GM12878 (cell line): ENCODE data around the gene TMCC2. TPM values are rescaled to one million over a fixed set of nuclear protein-coding genes. Genes with fewer than 3 reads are reported as not detected.

Experiments
- ATAC-seq: fragments of 200-7000 bp; cut with Tn5 transposase; 3 replicates; pipeline ENCODE4 v1.9.1; 2020; ENCODE audit warnings: mild to moderate bottlenecking, moderate library complexity
- BruUV-seq: library from RNA; stranded (reverse); fragments of 400-500 nt; replicated peaks from 2 replicates; lab custom pipeline; 2021; lab: Mats Ljungman, UMichigan
- CTCF ChIA-PET: fragments of 300-600 bp; sonication (Branson Sonifier 250); formaldehyde crosslinking; extraction: SDS; loops from one replicate; lab custom pipeline; 2021; ENCODE audit warnings: inconsistent platforms; lab: Yijun Ruan, JAX
- POLR2A ChIA-PET: fragments of 350-600 bp; formaldehyde crosslinking; extraction: SDS; loops from one replicate; lab custom pipeline; 2021; ENCODE audit warnings: inconsistent platforms; lab: Charles Lee
- RAD21 ChIA-PET: fragments of 300-600 bp; sonication (Branson Sonifier 250); formaldehyde crosslinking; loops from one replicate; lab custom pipeline; 2023; ENCODE audit warnings: antibody characterized with exemption; ENCODE audit not compliant: unreplicated experiment; lab: Charles Lee
- SMC1A ChIA-PET: fragments of 300-600 bp; sonication (Branson Sonifier 250); formaldehyde crosslinking; loops from one replicate; lab custom pipeline; 2023; ENCODE audit not compliant: unreplicated experiment, uncharacterized antibody; lab: Charles Lee
- DNase-seq: peaks from one replicate; pipeline ENCODE4 v3.0.0-alpha.2; 2011; ENCODE audit warnings: low read depth, low spot score
- FAIRE-seq: peaks from 3 replicates; lab custom pipeline; 2011; peaks lifted over from hg19 to GRCh38; lab: Jason Lieb, UNC
- H2AFZ ChIP-seq: 2 replicates; pipeline ENCODE4 v1.6.0; 2011; ENCODE audit warnings: low read depth, low read length, control low read depth; ENCODE audit not compliant: control insufficient read depth
- H3K27ac ChIP-seq: 2 replicates; pipeline ENCODE4 v1.5.1; 2011; ENCODE audit warnings: control low read depth; ENCODE audit not compliant: control insufficient read depth, insufficient read depth
- H3K27me3 ChIP-seq, 2 experiments: replicated peaks in 1 of 2; 2 replicates each; pipeline versions ENCODE4 v1.6.0 to v1.6.1; 2011; ENCODE audit warnings: low read length in 1 of 2; ENCODE audit not compliant: control insufficient read depth in 2 of 2, insufficient read depth in 2 of 2
- H3K36me3 ChIP-seq, 2 experiments: 2 replicates each; pipeline ENCODE4 v1.5.1; 2011; ENCODE audit warnings: low read length in 1 of 2; ENCODE audit not compliant: control insufficient read depth in 2 of 2, insufficient read depth in 2 of 2
- H3K4me1 ChIP-seq: 2 replicates; pipeline ENCODE4 v1.6.1; 2011; ENCODE audit warnings: mild to moderate bottlenecking, low read length, moderate library complexity, mixed read lengths; ENCODE audit not compliant: control insufficient read depth, insufficient read depth
- H3K4me2 ChIP-seq: 2 replicates; pipeline ENCODE4 v1.6.0; 2011; ENCODE audit warnings: control low read depth; ENCODE audit not compliant: control insufficient read depth, insufficient read depth
- H3K4me3 ChIP-seq: fragments of 200-600 bp; sonication (generic); 2 replicates; pipeline ENCODE4 v1.5.1; 2016
- H3K79me2 ChIP-seq: 2 replicates; pipeline ENCODE4 v1.6.0; 2011; ENCODE audit warnings: low read length; ENCODE audit not compliant: control insufficient read depth, insufficient read depth
- H3K9ac ChIP-seq: 2 replicates; pipeline ENCODE4 v1.8.0; 2011; ENCODE audit warnings: low read length, control low read depth, mixed read lengths; ENCODE audit not compliant: control insufficient read depth, insufficient read depth
- H3K9me3 ChIP-seq: replicated peaks from 3 replicates; pipeline ENCODE4 v1.5.1; 2011; ENCODE audit warnings: mild to moderate bottlenecking, low read length; ENCODE audit not compliant: control insufficient read depth, insufficient read depth
- H4K20me1 ChIP-seq: 2 replicates; pipeline ENCODE4 v1.6.0; 2011; ENCODE audit not compliant: control insufficient read depth, insufficient read depth
- BMI1 ChIP-seq: fragments of 450-650 bp; IDR thresholded peaks from 2 replicates; pipeline ENCODE4 v1.6.1; 2016; ENCODE audit warnings: mild to moderate bottlenecking, moderate library complexity, borderline replicate concordance
- CREM ChIP-seq: IDR thresholded peaks from 2 replicates; pipeline ENCODE4 v1.6.1; 2014; ENCODE audit warnings: antibody characterized with exemption, low read depth
- E2F4 ChIP-seq: IDR thresholded peaks from 2 replicates; pipeline ENCODE4 v1.6.1; 2012; ENCODE audit warnings: low read depth, low read length, improper control_type of control experiment
- ELK1 ChIP-seq: IDR thresholded peaks from 2 replicates; pipeline ENCODE4 v1.6.1; 2012; ENCODE audit warnings: low read depth, low read length, improper control_type of control experiment
- EZH2 ChIP-seq: IDR thresholded peaks from 2 replicates; pipeline ENCODE4 v1.6.1; 2012; ENCODE audit warnings: low read depth, mild to moderate bottlenecking, control low read depth, inconsistent platforms, low read length, borderline replicate concordance; ENCODE audit not compliant: control insufficient read depth
- JUND ChIP-seq: IDR thresholded peaks from 2 replicates; pipeline ENCODE4 v1.6.1; 2012; ENCODE audit warnings: low read depth, mild to moderate bottlenecking, low read length, improper control_type of control experiment, moderate library complexity
- KAT2A ChIP-seq: conservative IDR thresholded peaks from 2 replicates; pipeline ENCODE4 v1.6.1; 2011; ENCODE audit warnings: low read depth, low read length; ENCODE audit not compliant: control insufficient read depth
- MAX ChIP-seq: IDR thresholded peaks from 2 replicates; pipeline ENCODE4 v1.6.1; 2012; ENCODE audit warnings: low read depth, low read length, improper control_type of control experiment
- MTA2 ChIP-seq: fragments of 450-650 bp; IDR thresholded peaks from 2 replicates; pipeline ENCODE4 v1.6.1; 2016; ENCODE audit warnings: low read depth, mild to moderate bottlenecking, moderate library complexity
- NFYA ChIP-seq: IDR thresholded peaks from 2 replicates; pipeline ENCODE4 v1.6.1; 2011; ENCODE audit warnings: low read depth, mild to moderate bottlenecking, low read length, improper control_type of control experiment, borderline replicate concordance
- NFYB ChIP-seq: IDR thresholded peaks from 2 replicates; pipeline ENCODE4 v1.6.1; 2011; ENCODE audit warnings: low read depth, mild to moderate bottlenecking, low read length, improper control_type of control experiment, moderate library complexity; ENCODE audit not compliant: insufficient read depth
- NR2C1 ChIP-seq: fragments of 450-650 bp; IDR thresholded peaks from 2 replicates; pipeline ENCODE4 v1.6.1; 2017; ENCODE audit warnings: antibody characterized with exemption, mild to moderate bottlenecking, moderate library complexity
- PAX5 ChIP-seq: IDR thresholded peaks from 2 replicates; pipeline ENCODE4 v1.6.1; 2011; ENCODE audit warnings: low read depth, low read length, borderline replicate concordance
- POLR2AphosphoS2 ChIP-seq: IDR thresholded peaks from 2 replicates; pipeline ENCODE4 v1.6.1; 2011; ENCODE audit warnings: low read depth, mild to moderate bottlenecking, low read length, improper control_type of control experiment, moderate library complexity
- POLR2AphosphoS5 ChIP-seq: IDR thresholded peaks from 2 replicates; pipeline ENCODE4 v1.6.1; 2011; ENCODE audit warnings: mild to moderate bottlenecking, low read length, inconsistent platforms
- RELA ChIP-seq: fragments of 450-650 bp; IDR thresholded peaks from 2 replicates; pipeline ENCODE4 v1.8.0; 2014; ENCODE audit warnings: borderline replicate concordance; ENCODE audit not compliant: partially characterized antibody
- SMC3 ChIP-seq: IDR thresholded peaks from 2 replicates; pipeline ENCODE4 v1.6.1; 2011; ENCODE audit warnings: low read length, improper control_type of control experiment, borderline replicate concordance
- TARDBP ChIP-seq: IDR thresholded peaks from 2 replicates; pipeline ENCODE4 v1.6.1; 2016; ENCODE audit warnings: borderline replicate concordance
- WRNIP1 ChIP-seq: IDR thresholded peaks from 2 replicates; pipeline ENCODE4 v1.6.1; 2011; ENCODE audit warnings: low read depth, low read length, improper control_type of control experiment, borderline replicate concordance
- ZBTB33 ChIP-seq: fragments of 450-650 bp; IDR thresholded peaks from 2 replicates; pipeline ENCODE4 v1.6.1; 2017; ENCODE audit warnings: mild to moderate bottlenecking
- in situ Hi-C: fragments of 300-500 bp; cut with MboI; formaldehyde crosslinking; loops from 9 replicates; pipeline ENCODE4 v1.14.3; 2018; ENCODE audit warnings: mixed read lengths
- intact Hi-C: fragments of 100-400 bp; cut with micrococcal nuclease; formaldehyde crosslinking; loops from one replicate; pipeline ENCODE4 v1.14.2; 2022; ENCODE audit not compliant: unreplicated experiment
- polyA plus RNA-seq, 11 experiments: library from polyadenylated mRNA; depleted of rRNA in 4 of 11; unstranded in 6 of 11; stranded (reverse) in 5 of 11; fragments of >200 nt; fragmentation: Nextera tagmentation in 4 of 11; fragmentation: Illumina TruSeq in 1 of 11; extraction: Ambion mirVana in 4 of 11; extraction: Trizol in 1 of 11; gene quantifications; 1 replicate in 1 of 11; 2 replicates in 10 of 11; pipeline versions ENCODE4 v1.2.1 to v1.2.3, GENCODE V29; 2011 to 2016; ENCODE audit warnings: inconsistent platforms in 2 of 11, missing spikeins in 2 of 11, low read depth in 1 of 11
- total RNA-seq, 4 experiments: library from RNA; depleted of rRNA in 3 of 4; stranded (reverse); fragments of >200 nt in 3 of 4; fragmentation: Illumina TruSeq in 1 of 4; extraction: Trizol in 1 of 4; gene quantifications; 2 replicates each; pipeline versions ENCODE4 v1.2.1 to v1.2.3, GENCODE V29; 2013 to 2021

The TMCC2 gene
- total and polyA plus RNA-seq, 10 of the 15 experiments (the other 5 are each of a cell fraction or from before 2014, with no cell fraction given), result 0.06 to 2.3 (median 0.76) TPM

GRCh38 chr1:205205055-205205454 is 22.7 kb upstream of the TMCC2 start:
- no peak overlapping the region for H3K27ac ChIP-seq
- no peak for DNase-seq
- no peaks in the 10 kb centered on the region; the same call in 1 of the 2 replicates for H4K20me1 ChIP-seq
- ChIA-PET POLR2A (no interaction called here), RAD21 (interaction anchor here (0.6 kb wide), 2 partner anchors 29 to 386 kb away, joined by 3 to 4 read pairs; no protein-coding TSS in a partner anchor), SMC1A (interaction anchor here (1.1 to 2.0 kb wide), 2 partner anchors 19 to 51 kb away, joined by 3 to 6 read pairs; no protein-coding TSS in a partner anchor), CTCF (interaction anchor here (1.3 to 1.7 kb wide), 2 partner anchors 25 to 51 kb away, joined by 3 to 4 read pairs; no protein-coding TSS in a partner anchor)
- no peaks in the 10 kb centered on the region for H3K36me3 ChIP-seq
- TF ChIP-seq TARDBP (no peak), MAX (no peak), SMC3 (no peak), NFYB (no peak), CREM (no peak), POLR2AphosphoS5 (no peak), KAT2A (no peak), JUND (no peak), POLR2AphosphoS2 (no peak), NFYA (no peak), ELK1 (no peak), WRNIP1 (no peak), BMI1 (no peak), MTA2 (no peak), EZH2 (no peak), NR2C1 (no peak), E2F4 (no peak), ZBTB33 (no peak), RELA (no peak), PAX5 (no peak)
- ATAC-seq, result no peak
- no peak for FAIRE-seq
- no TSS peak for BruUV-seq
- H3K4me2 ChIP-seq, result no peak overlapping the region
- H2AFZ ChIP-seq, result no peak overlapping the region
- intact Hi-C loops (no loop called here), in situ Hi-C loops (no loop called here)
- no peak overlapping the region for H3K9ac ChIP-seq
- no peaks in the 10 kb centered on the region for H3K79me2 ChIP-seq
- no peaks in the 10 kb centered on the region for H3K27me3 ChIP-seq
- H3K9me3 ChIP-seq, result no peaks in the 10 kb centered on the region
- H3K4me3 ChIP-seq, result no peak overlapping the region
- H3K4me1 ChIP-seq, result no peaks in the 10 kb centered on the region; the same call in 1 of the 2 replicates
